ENCODE measurements around the gene EFR3B.

EFR3B gene

GRCh38 chr2:25036221-25036559 is 5.7 kb upstream of the EFR3B start:
- DNase-seq: no peak

- DNase-seq: no peak
These were observed 2.8 kb upstream of the EFR3B start for GRCh38 chr2:25039126-25039525.

GRCh38 chr2:25041307-25041927 is 459 bp upstream of the EFR3B start:
- DNase-seq: peak; percentile 9

GRCh38 chr2:25042321-25043240 is 705 bp downstream of the EFR3B start:
- no peak for DNase-seq

GRCh38 chr2:25043241-25043867 is 1.5 kb downstream of the EFR3B start:
- DNase-seq: no peak

- DNase-seq: no peak
These were observed 2.1 kb downstream of the EFR3B start for GRCh38 chr2:25044011-25044410.

- no peak for DNase-seq
These were observed 3.1 kb downstream of the EFR3B start for GRCh38 chr2:25044990-25045389.

GRCh38 chr2:25049422-25049821 is 7.5 kb downstream of the EFR3B start:
- DNase-seq: no peak

GRCh38 chr2:25050128-25050527 is 8.3 kb downstream of the EFR3B start:
- no peak for DNase-seq

GRCh38 chr2:25053041-25053440 is 11.2 kb downstream of the EFR3B start:
- DNase-seq: no peak

- no peak for DNase-seq
These were observed 12.8 kb downstream of the EFR3B start for GRCh38 chr2:25054720-25055119.

GRCh38 chr2:25055376-25055920 is 13.6 kb downstream of the EFR3B start:
- no peak for DNase-seq

GRCh38 chr2:25056098-25056821 is 14.4 kb downstream of the EFR3B start:
- DNase-seq: no peak

- no peak for DNase-seq
These were observed 20.6 kb downstream of the EFR3B start for GRCh38 chr2:25062511-25062917.

- DNase-seq: no peak
These were observed 22.2 kb downstream of the EFR3B start for GRCh38 chr2:25063876-25064660.

- no peak for DNase-seq
These were observed 23.9 kb downstream of the EFR3B start for GRCh38 chr2:25065768-25066167.

GRCh38 chr2:25066455-25066854 is 24.6 kb downstream of the EFR3B start:
- no peak for DNase-seq

- no peak for DNase-seq
These were observed 26.3 kb downstream of the EFR3B start for GRCh38 chr2:25068217-25068616.

- DNase-seq: no peak
These were observed 30.1 kb downstream of the EFR3B start for GRCh38 chr2:25071966-25072365.

GRCh38 chr2:25072606-25073005 is 30.7 kb downstream of the EFR3B start:
- DNase-seq: no peak

- no peak for DNase-seq
These were observed 31.1 kb downstream of the EFR3B start for GRCh38 chr2:25073025-25073424.

GRCh38 chr2:25073914-25074313 is 32.0 kb downstream of the EFR3B start:
- DNase-seq: no peak
